ENCODE data around the gene TRAM2. TPM values are rescaled to one million over a fixed set of nuclear protein-coding genes. Genes with fewer than 3 reads are reported as not detected.

Gene TRAM2
- total and polyA plus RNA-seq, 10 of the 15 experiments (the other 5 are each of a cell fraction or from before 2014, with no cell fraction given), result 2.5 to 15.0 (median 11.0) TPM

DNA sequence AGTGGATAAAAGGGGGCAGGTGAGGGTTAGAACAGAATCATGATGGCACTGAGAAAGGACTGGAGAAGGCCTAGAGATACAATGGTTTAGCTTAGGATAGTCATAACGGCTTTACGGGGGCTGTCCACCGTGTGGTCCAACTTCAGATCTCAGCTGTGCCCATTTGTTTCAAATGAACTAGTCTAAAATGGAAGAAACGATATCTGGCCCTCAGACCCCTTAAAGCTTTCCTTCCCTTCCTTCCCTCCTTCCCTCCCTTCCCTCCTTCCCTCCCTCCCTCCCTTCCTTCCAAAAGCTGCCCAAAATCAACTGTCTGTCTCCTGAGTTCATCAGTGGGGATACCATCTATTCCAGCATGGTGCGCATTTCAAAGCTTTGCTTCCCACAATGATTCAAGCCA lies 27.9 kb downstream of the TRAM2 start:
- no peak overlapping the region for H3K4me2 ChIP-seq (ENCODE audit: control insufficient read depth, insufficient read depth)
- peaks cover 33% of the 10 kb centered on the region for H3K79me2 ChIP-seq (ENCODE audit: control insufficient read depth, insufficient read depth, low read length)
- no peak overlapping the region for H3K27ac ChIP-seq (ENCODE audit: control insufficient read depth, insufficient read depth)
- ChIA-PET CTCF (interaction anchor here (1.2 to 1.4 kb wide), 3 partner anchors 22 to 141 kb away, joined by 3 to 5 read pairs (median 4); no protein-coding TSS in a partner anchor), RAD21 (ENCODE audit: unreplicated experiment) (no interaction called here), SMC1A (ENCODE audit: uncharacterized antibody, unreplicated experiment) (interaction anchor here (1.0 to 1.7 kb wide), 2 partner anchors 12 to 24 kb away, joined by 3 to 5 read pairs; no protein-coding TSS in a partner anchor), POLR2A (interaction anchor here (0.6 kb wide), 1 partner anchor 146 kb away, joined by 4 read pairs; no protein-coding TSS in a partner anchor)
- in situ Hi-C loops (cut with MboI) (no loop called here), intact Hi-C loops (cut with micrococcal nuclease; ENCODE audit: unreplicated experiment) (no loop called here)
- 96% methylated on average over 5 of the region's 5 CpGs for WGBS (ENCODE audit: insufficient coverage, insufficient replicate concordance, low lambda C conversion rate, missing lambda C conversion rate)
- no peaks in the 10 kb centered on the region for H4K20me1 ChIP-seq (ENCODE audit: control insufficient read depth, insufficient read depth)
- no TSS peak for BruUV-seq (replicated peaks)
- ATAC-seq (no peak), FAIRE-seq (no peak), DNase-seq (ENCODE audit: low read depth, low spot score) (no peak)
- TF ChIP-seq SREBF2 (IDR thresholded peaks at IDR 0.05; ENCODE audit: low read length), result no peak
- TF ChIP-seq, protein P1, sequence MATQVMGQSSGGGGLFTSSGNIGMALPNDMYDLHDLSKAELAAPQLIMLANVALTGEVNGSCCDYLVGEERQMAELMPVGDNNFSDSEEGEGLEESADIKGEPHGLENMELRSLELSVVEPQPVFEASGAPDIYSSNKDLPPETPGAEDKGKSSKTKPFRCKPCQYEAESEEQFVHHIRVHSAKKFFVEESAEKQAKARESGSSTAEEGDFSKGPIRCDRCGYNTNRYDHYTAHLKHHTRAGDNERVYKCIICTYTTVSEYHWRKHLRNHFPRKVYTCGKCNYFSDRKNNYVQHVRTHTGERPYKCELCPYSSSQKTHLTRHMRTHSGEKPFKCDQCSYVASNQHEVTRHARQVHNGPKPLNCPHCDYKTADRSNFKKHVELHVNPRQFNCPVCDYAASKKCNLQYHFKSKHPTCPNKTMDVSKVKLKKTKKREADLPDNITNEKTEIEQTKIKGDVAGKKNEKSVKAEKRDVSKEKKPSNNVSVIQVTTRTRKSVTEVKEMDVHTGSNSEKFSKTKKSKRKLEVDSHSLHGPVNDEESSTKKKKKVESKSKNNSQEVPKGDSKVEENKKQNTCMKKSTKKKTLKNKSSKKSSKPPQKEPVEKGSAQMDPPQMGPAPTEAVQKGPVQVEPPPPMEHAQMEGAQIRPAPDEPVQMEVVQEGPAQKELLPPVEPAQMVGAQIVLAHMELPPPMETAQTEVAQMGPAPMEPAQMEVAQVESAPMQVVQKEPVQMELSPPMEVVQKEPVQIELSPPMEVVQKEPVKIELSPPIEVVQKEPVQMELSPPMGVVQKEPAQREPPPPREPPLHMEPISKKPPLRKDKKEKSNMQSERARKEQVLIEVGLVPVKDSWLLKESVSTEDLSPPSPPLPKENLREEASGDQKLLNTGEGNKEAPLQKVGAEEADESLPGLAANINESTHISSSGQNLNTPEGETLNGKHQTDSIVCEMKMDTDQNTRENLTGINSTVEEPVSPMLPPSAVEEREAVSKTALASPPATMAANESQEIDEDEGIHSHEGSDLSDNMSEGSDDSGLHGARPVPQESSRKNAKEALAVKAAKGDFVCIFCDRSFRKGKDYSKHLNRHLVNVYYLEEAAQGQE (IDR thresholded peaks at IDR 0.05; ENCODE audit: low read depth, low read length), result no peak
- no peak for TF ChIP-seq DPF2 (IDR thresholded peaks at IDR 0.05)
- TF ChIP-seq HCFC1 (IDR thresholded peaks at IDR 0.05; ENCODE audit: low read length), result no peak
- TF ChIP-seq SMAD1 (IDR thresholded peaks at IDR 0.05; ENCODE audit: low read depth, partially characterized antibody), result no peak
- no peak for TF ChIP-seq POLR2AphosphoS2 (IDR thresholded peaks at IDR 0.05; ENCODE audit: low read depth, low read length)
- TF ChIP-seq PML (IDR thresholded peaks at IDR 0.05; ENCODE audit: low read length), result no peak
- TF ChIP-seq LARP7 (IDR thresholded peaks at IDR 0.05), result no peak
- no peak for TF ChIP-seq ZSCAN29 (IDR thresholded peaks at IDR 0.05)
- no peak for TF ChIP-seq FOS (IDR thresholded peaks at IDR 0.05; ENCODE audit: borderline replicate concordance, extremely low read depth, insufficient read length)
- no peak for TF ChIP-seq BHLHE40 (IDR thresholded peaks at IDR 0.05; ENCODE audit: borderline replicate concordance in 1 of 2, low read depth in 2 of 2, low read length in 1 of 2)
- no peak for TF ChIP-seq POLR2AphosphoS5 (IDR thresholded peaks at IDR 0.05; ENCODE audit: low read length)
- no peak for TF ChIP-seq IRF4 (IDR thresholded peaks at IDR 0.05; ENCODE audit: low read depth, low read length)
- no peak for TF ChIP-seq WRNIP1 (IDR thresholded peaks at IDR 0.05; ENCODE audit: borderline replicate concordance, low read depth, low read length)
- TF ChIP-seq ASH2L (IDR thresholded peaks at IDR 0.05; ENCODE audit: borderline replicate concordance, low read depth), result no peak
- TF ChIP-seq JUND (IDR thresholded peaks at IDR 0.05; ENCODE audit: low read depth, low read length), result no peak
- no peak for TF ChIP-seq MYC (IDR thresholded peaks at IDR 0.05; ENCODE audit: insufficient read depth, insufficient read length, insufficient replicate concordance, low read length, severe bottlenecking)
- no peak for TF ChIP-seq STAT3 (IDR thresholded peaks at IDR 0.05; ENCODE audit: low read depth, low read length)
- no peak for TF ChIP-seq BMI1 (IDR thresholded peaks at IDR 0.05; ENCODE audit: borderline replicate concordance)
- H2AFZ ChIP-seq (ENCODE audit: control insufficient read depth, low read depth, low read length), result no peak overlapping the region
- H3K36me3 ChIP-seq (ENCODE audit: control insufficient read depth in 2 of 2, insufficient read depth in 2 of 2, low read length in 1 of 2), result no peaks in the 10 kb centered on the region; a peak in 1 of 4 replicates
- no peaks in the 10 kb centered on the region for H3K9me3 ChIP-seq (replicated peaks; ENCODE audit: control insufficient read depth, insufficient read depth, low read length)
- peaks cover 44% of the 10 kb centered on the region for H3K4me1 ChIP-seq (ENCODE audit: control insufficient read depth, insufficient read depth, low read length)
- no peak overlapping the region for H3K4me3 ChIP-seq
- H3K9ac ChIP-seq (ENCODE audit: control insufficient read depth, insufficient read depth, low read length), result no peak overlapping the region
- H3K27me3 ChIP-seq (replicated peaks in 1 of 2; ENCODE audit: control insufficient read depth in 2 of 2, insufficient read depth in 2 of 2, low read length in 1 of 2), result no peaks in the 10 kb centered on the region
